22Rv1 (cell line): ENCODE results near the gene RSPH4A.

Experiments used
- ZFX ChIP-seq: fragments of 450-650 bp; IDR thresholded peaks from 2 replicates; pipeline ENCODE4 v1.6.1; 2017; ENCODE audit warnings: antibody characterized with exemption, borderline replicate concordance
- TF ChIP-seq, protein P1 (sequence below): fragments of 450-650 bp; IDR thresholded peaks from 2 replicates; pipeline ENCODE4 v1.5.1; 2017; ENCODE audit warnings: mild to moderate bottlenecking

- TF ChIP-seq, protein P1, sequence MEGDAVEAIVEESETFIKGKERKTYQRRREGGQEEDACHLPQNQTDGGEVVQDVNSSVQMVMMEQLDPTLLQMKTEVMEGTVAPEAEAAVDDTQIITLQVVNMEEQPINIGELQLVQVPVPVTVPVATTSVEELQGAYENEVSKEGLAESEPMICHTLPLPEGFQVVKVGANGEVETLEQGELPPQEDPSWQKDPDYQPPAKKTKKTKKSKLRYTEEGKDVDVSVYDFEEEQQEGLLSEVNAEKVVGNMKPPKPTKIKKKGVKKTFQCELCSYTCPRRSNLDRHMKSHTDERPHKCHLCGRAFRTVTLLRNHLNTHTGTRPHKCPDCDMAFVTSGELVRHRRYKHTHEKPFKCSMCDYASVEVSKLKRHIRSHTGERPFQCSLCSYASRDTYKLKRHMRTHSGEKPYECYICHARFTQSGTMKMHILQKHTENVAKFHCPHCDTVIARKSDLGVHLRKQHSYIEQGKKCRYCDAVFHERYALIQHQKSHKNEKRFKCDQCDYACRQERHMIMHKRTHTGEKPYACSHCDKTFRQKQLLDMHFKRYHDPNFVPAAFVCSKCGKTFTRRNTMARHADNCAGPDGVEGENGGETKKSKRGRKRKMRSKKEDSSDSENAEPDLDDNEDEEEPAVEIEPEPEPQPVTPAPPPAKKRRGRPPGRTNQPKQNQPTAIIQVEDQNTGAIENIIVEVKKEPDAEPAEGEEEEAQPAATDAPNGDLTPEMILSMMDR, result no peak
- no peak for TF ChIP-seq ZFX
Measured at GRCh38 chr6:116605935-116606334, 10.3 kb upstream of the RSPH4A start.
